HG03460 (cell line): ENCODE measurements around the gene PLCB1.
"Not testable (repeated sequence)": the region's sequence is repeated elsewhere in the genome, so short reads cannot be mapped to it uniquely, and the experiment has no call there.

ENCODE experiments used
- ATAC-seq: cut with Tn5 transposase; IDR thresholded peaks from one replicate; pipeline ENCODE4 v1.9.1; 2021; ENCODE audit not compliant: unreplicated experiment

Gene PLCB1

GRCh38 chr20:8639112-8639778, 507.2 kb downstream of the PLCB1 start:
- ATAC-seq = no peak

GRCh38 chr20:8640461-8640860, 508.4 kb downstream of the PLCB1 start:
- ATAC-seq = no peak

- no peak for ATAC-seq
Measured at GRCh38 chr20:8642247-8642646, 510.2 kb downstream of the PLCB1 start.

GRCh38 chr20:8644468-8644867, 512.4 kb downstream of the PLCB1 start:
- not testable (repeated sequence) for ATAC-seq

- ATAC-seq = no peak
Measured at GRCh38 chr20:8645326-8645725, 513.3 kb downstream of the PLCB1 start.

GRCh38 chr20:8646033-8646441, 514.0 kb downstream of the PLCB1 start:
- no peak for ATAC-seq

GRCh38 chr20:8646716-8647115, 514.6 kb downstream of the PLCB1 start:
- no peak for ATAC-seq

GRCh38 chr20:8647961-8648441, 515.9 kb downstream of the PLCB1 start:
- ATAC-seq = no peak

- no peak for ATAC-seq
Measured at GRCh38 chr20:8648466-8648865, 516.4 kb downstream of the PLCB1 start.

GRCh38 chr20:8652396-8652795, 520.3 kb downstream of the PLCB1 start:
- no peak for ATAC-seq

- ATAC-seq = no peak
Measured at GRCh38 chr20:8654486-8654885, 522.4 kb downstream of the PLCB1 start.

- ATAC-seq = no peak
Measured at GRCh38 chr20:8656335-8656734, 524.3 kb downstream of the PLCB1 start.

- no peak for ATAC-seq
Measured at GRCh38 chr20:8657664-8658063, 525.6 kb downstream of the PLCB1 start.

- no peak for ATAC-seq
Measured at GRCh38 chr20:8658103-8658502, 526.0 kb downstream of the PLCB1 start.

GRCh38 chr20:8661229-8661952, 529.3 kb downstream of the PLCB1 start:
- no peak for ATAC-seq

- no peak for ATAC-seq
Measured at GRCh38 chr20:8662433-8662954, 530.4 kb downstream of the PLCB1 start.

- ATAC-seq = no peak
Measured at GRCh38 chr20:8663424-8663823, 531.4 kb downstream of the PLCB1 start.

GRCh38 chr20:8664778-8665177, 532.7 kb downstream of the PLCB1 start:
- ATAC-seq = no peak

GRCh38 chr20:8667306-8667705, 535.2 kb downstream of the PLCB1 start:
- ATAC-seq = no peak

GRCh38 chr20:8670207-8670892, 538.3 kb downstream of the PLCB1 start:
- no peak for ATAC-seq

- no peak for ATAC-seq
Measured at GRCh38 chr20:8670893-8671215, 538.8 kb downstream of the PLCB1 start.
